Coronary artery (tissue), 2 donors: ENCODE results near the gene FBXL17.

ENCODE experiments used
- DNase-seq: peaks from one replicate; pipeline ENCODE4 v3.0.0-alpha.2; 2017; ENCODE audit warnings: low spot score
- H3K27ac ChIP-seq, 2 donors: fragments of 200-600 bp; sonication (generic); one replicate each; pipeline ENCODE4 v1.5.1; 2016 to 2019
- H3K4me3 ChIP-seq: fragments of 200-600 bp; sonication (generic); 2 replicates; pipeline ENCODE4 v1.5.1; 2016; ENCODE audit warnings: mild to moderate bottlenecking, moderate library complexity
- CTCF ChIP-seq: fragments of 200-600 bp; sonication (generic); IDR thresholded peaks from one replicate; pipeline ENCODE4 v1.5.1; 2019; ENCODE audit warnings: antibody characterized with exemption

The FBXL17 gene

GRCh38 chr5:107857785-107858184 is 524.1 kb downstream of the FBXL17 start:
- H3K27ac ChIP-seq = no peak overlapping the region
- TF ChIP-seq CTCF = no peak
- no peak for DNase-seq
- no peak overlapping the region for H3K4me3 ChIP-seq

GRCh38 chr5:107855171-107855570 is 526.7 kb downstream of the FBXL17 start:
- DNase-seq = no peak
- no peak overlapping the region for H3K27ac ChIP-seq
- no peak for TF ChIP-seq CTCF
- H3K4me3 ChIP-seq = no peak overlapping the region

- no peak for TF ChIP-seq CTCF
- no peak overlapping the region for H3K27ac ChIP-seq
- DNase-seq = no peak
- H3K4me3 ChIP-seq = no peak overlapping the region
These were observed 528.2 kb downstream of the FBXL17 start for GRCh38 chr5:107853696-107854095.

GRCh38 chr5:107853031-107853430 is 528.9 kb downstream of the FBXL17 start:
- H3K4me3 ChIP-seq = no peak overlapping the region
- H3K27ac ChIP-seq = no peak overlapping the region
- DNase-seq = no peak
- no peak for TF ChIP-seq CTCF

- Histone ChIP-seq H3K4me3 (no peak overlapping the region), H3K27ac (no peak overlapping the region)
- no peak for DNase-seq
- no peak for TF ChIP-seq CTCF
These were observed 532.8 kb downstream of the FBXL17 start for GRCh38 chr5:107849118-107849517.

GRCh38 chr5:107840592-107840991 is 541.3 kb downstream of the FBXL17 start:
- no peak for TF ChIP-seq CTCF
- no peak for DNase-seq
- Histone ChIP-seq H3K27ac (no peak overlapping the region), H3K4me3 (no peak overlapping the region)

- Histone ChIP-seq H3K27ac (no peak overlapping the region), H3K4me3 (no peak overlapping the region)
- no peak for DNase-seq
- TF ChIP-seq CTCF = no peak
These were observed 541.7 kb downstream of the FBXL17 start for GRCh38 chr5:107840161-107840560.
